NB4 (cell line): ENCODE data around the gene CEBPB.
"Not testable (repeated sequence)": the region's sequence is repeated elsewhere in the genome, so short reads cannot be mapped to it uniquely, and the experiment has no call there.

Source experiments
- DNase-seq: peaks from one replicate; pipeline ENCODE4 v3.0.0; 2010; ENCODE audit warnings: low read depth
- H3K4me3 ChIP-seq: one replicate; pipeline ENCODE4 v1.5.1; 2011; ENCODE audit warnings: mild to moderate bottlenecking, low read depth, low read length, moderate library complexity
- CTCF ChIP-seq: IDR thresholded peaks from one replicate; pipeline ENCODE4 v1.5.1; 2012; ENCODE audit warnings: low read depth, low read length
- MAX ChIP-seq: IDR thresholded peaks from 2 replicates; pipeline ENCODE4 v1.6.1; 2011; ENCODE audit warnings: low read depth, low read length
- MYC ChIP-seq: IDR thresholded peaks from 2 replicates; pipeline ENCODE4 v1.6.1; 2011; ENCODE audit warnings: low read depth, low read length
- POLR2A ChIP-seq: IDR thresholded peaks from 2 replicates; pipeline ENCODE4 v1.6.1; 2011; ENCODE audit warnings: mild to moderate bottlenecking; ENCODE audit not compliant: insufficient read length; ENCODE audit errors: extremely low read depth

Gene CEBPB

DNA sequence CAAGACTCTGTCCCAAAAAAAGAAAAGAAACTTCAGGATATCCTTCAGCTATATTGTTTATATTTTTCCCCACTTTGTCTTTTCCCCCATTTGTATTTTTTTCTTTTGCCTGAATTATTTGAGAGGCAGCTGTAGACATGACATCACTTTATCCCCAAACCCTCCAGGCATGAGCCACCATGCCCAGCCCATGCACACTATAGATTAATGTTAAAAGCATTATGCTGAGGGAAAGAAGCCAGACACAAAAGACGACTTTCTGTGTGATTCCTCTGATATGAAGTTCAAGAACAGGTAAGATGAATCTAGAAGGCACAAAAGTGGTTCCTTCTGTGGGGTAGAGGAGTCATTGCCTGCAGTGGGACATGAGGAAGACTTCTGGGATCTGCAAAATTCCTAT lies 16.4 kb downstream of the CEBPB start:
- no peak for DNase-seq
- H3K4me3 ChIP-seq = no peak overlapping the region
- no peak for TF ChIP-seq MYC
- no peak for TF ChIP-seq MAX
- no peak for TF ChIP-seq POLR2A
- no peak for TF ChIP-seq CTCF

DNA sequence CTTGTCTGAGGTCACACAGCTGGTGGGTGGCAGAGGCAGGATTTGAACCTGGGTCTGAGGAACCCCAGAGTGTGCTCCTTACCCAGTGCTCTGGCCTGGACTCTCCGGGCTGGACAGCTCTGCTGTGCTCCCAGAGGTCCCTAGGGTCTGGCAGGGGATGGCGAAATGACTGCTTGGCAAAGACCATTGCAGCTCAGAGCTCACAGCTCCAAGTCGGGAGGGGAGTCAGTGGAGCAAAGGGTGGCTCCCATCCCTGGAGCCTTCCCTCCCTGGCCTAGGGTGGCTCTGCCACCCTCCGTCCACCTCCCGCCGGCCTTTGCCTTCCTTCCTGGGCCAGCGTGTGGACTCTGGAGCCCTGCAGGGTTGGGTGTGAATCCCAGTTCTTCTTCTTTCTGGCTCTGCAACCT lies 17.5 kb downstream of the CEBPB start:
- TF ChIP-seq CTCF (no peak), MAX (no peak), POLR2A (no peak), MYC (no peak)
- no peak overlapping the region for H3K4me3 ChIP-seq
- peak; percentile 56 for DNase-seq

DNA sequence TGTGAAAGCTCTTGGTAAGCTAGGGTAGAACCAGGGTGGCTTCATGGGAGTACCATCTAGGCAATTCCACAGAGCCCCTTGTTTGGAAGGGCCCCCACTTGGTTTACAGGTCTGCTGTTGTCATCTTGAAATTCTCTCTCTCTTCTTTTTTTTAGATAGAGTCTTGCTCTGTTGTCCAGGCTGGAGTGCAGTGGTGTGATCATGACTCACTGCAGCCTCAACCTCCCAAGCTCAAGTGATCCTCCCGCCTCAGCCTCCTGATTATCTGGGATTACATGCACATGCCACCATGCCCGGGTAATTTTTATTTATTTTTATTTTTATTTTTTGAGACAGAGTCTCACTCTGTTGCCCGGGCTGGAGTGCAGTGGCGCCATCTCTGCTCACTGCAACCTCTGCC lies 18.2 kb downstream of the CEBPB start:
- not testable (repeated sequence) for DNase-seq, H3K4me3 ChIP-seq

- DNase-seq = no peak
- H3K4me3 ChIP-seq = no peak overlapping the region
- no peak for TF ChIP-seq MYC
- no peak for TF ChIP-seq POLR2A
- TF ChIP-seq MAX = no peak
- no peak for TF ChIP-seq CTCF
These were observed 19.5 kb downstream of the CEBPB start for GRCh38 chr20:50210066-50210619.

DNA sequence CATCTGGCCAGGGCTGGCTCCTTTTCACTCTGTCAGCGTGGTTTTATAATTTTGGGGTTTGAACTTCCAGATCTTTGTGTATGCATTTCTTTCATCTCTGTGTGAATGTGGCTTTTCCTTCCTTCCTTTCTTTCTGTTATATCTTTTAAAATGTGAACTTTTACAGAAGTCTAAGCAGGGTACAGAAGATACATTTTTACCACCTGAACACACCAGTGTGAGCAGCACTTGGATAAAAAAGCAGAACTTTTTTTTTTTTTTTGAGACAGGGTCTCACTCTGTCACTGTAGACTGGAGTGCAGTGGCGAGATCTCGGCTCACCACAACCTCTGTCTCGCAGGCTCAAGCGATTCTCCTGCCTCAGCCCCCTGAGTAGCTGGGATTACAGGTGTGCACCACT lies 20.5 kb downstream of the CEBPB start:
- no peak for DNase-seq
- TF ChIP-seq POLR2A = no peak
- no peak for TF ChIP-seq MAX
- TF ChIP-seq MYC = no peak
- TF ChIP-seq CTCF = no peak
- H3K4me3 ChIP-seq = no peak overlapping the region

GRCh38 chr20:50213531-50214106 lies 23.0 kb downstream of the CEBPB start:
- TF ChIP-seq POLR2A = no peak
- TF ChIP-seq MYC = no peak
- TF ChIP-seq CTCF = no peak
- TF ChIP-seq MAX = no peak
- no peak overlapping the region for H3K4me3 ChIP-seq
- DNase-seq = no peak
